Measurements from ENCODE around the gene SLC38A9.

The SLC38A9 gene

GRCh38 chr5:55650386-55650785 lies 61.7 kb downstream of the SLC38A9 start:
- no peak overlapping the region for H2BK12ac ChIP-seq (ENCODE audit: low read length)
- H2AK5ac ChIP-seq (ENCODE audit: low read depth, low read length) = no peak overlapping the region
- H2BK120ac ChIP-seq (ENCODE audit: low read depth, low read length) = no peak overlapping the region
- H3K18ac ChIP-seq (ENCODE audit: low read length) = no peak overlapping the region
- WGBS, 2 donors (ENCODE audit: extremely low coverage in 2 of 2, insufficient read length in 2 of 2, insufficient replicate concordance in 1 of 2) = no CpG with 5 or more reads among the region's 3 CpGs
- no peaks in the 10 kb centered on the region for H3K9me3 ChIP-seq (replicated peaks in 1 of 2; ENCODE audit: control insufficient read depth in 2 of 2, insufficient read depth in 1 of 2, low read depth in 1 of 2, low read length in 2 of 2)
- H3K4me2 ChIP-seq (ENCODE audit: insufficient read depth, low read length, poor library complexity, severe bottlenecking) = no peak overlapping the region
- no peak overlapping the region for H2BK5ac ChIP-seq (ENCODE audit: low read length)
- peaks cover 0 to 14% of the 10 kb centered on the region in 2 donors for H3K36me3 ChIP-seq (replicated peaks in 1 of 2; ENCODE audit: control insufficient read depth in 2 of 2, insufficient read depth in 2 of 2, low read length in 2 of 2)
- no peak overlapping the region for H2BK15ac ChIP-seq (ENCODE audit: low read length)
- H3K4ac ChIP-seq (ENCODE audit: low read length) = no peak overlapping the region
- no peaks in the 10 kb centered on the region for H3K79me1 ChIP-seq (ENCODE audit: low read depth, low read length)
- no peak overlapping the region for H4K8ac ChIP-seq (ENCODE audit: low read depth, low read length)
- no peak overlapping the region for H3K27ac ChIP-seq (replicated peaks; ENCODE audit: low read length)
- H3K4me3 ChIP-seq (ENCODE audit: low read length in 2 of 2) = no peak overlapping the region
- no peak overlapping the region for H4K91ac ChIP-seq (ENCODE audit: low read depth, low read length, poor library complexity)
- no peaks in the 10 kb centered on the region for H3K4me1 ChIP-seq (ENCODE audit: control insufficient read depth in 2 of 2, insufficient read depth in 1 of 2, low read depth in 1 of 2, low read length in 2 of 2)
- no peak overlapping the region for H3K14ac ChIP-seq (ENCODE audit: low read length)
- no peaks in the 10 kb centered on the region for H3K27me3 ChIP-seq (ENCODE audit: control insufficient read depth in 3 of 3, insufficient read depth in 3 of 3, low read depth in 1 of 3, low read length in 3 of 3)
- no peak overlapping the region for H3K23ac ChIP-seq (ENCODE audit: low read depth, low read length, poor library complexity)
- no peak for DNase-seq (ENCODE audit: low spot score)
- no peak overlapping the region for H3K9ac ChIP-seq (ENCODE audit: low read depth, low read length, poor library complexity)
- no peak overlapping the region for H2AFZ ChIP-seq (ENCODE audit: low read length)

GRCh38 chr5:55649963-55650362 lies 62.2 kb downstream of the SLC38A9 start:
- Histone ChIP-seq H3K23ac (ENCODE audit: low read depth, low read length, poor library complexity) (no peak overlapping the region), H2BK15ac (ENCODE audit: low read length) (no peak overlapping the region), H3K9me3 (replicated peaks in 1 of 2; ENCODE audit: control insufficient read depth in 2 of 2, insufficient read depth in 1 of 2, low read depth in 1 of 2, low read length in 2 of 2) (no peaks in the 10 kb centered on the region), H3K27me3 (ENCODE audit: control insufficient read depth in 3 of 3, insufficient read depth in 3 of 3, low read depth in 1 of 3, low read length in 3 of 3) (no peaks in the 10 kb centered on the region), H3K18ac (ENCODE audit: low read length) (no peak overlapping the region), H2BK5ac (ENCODE audit: low read length) (no peak overlapping the region), H3K27ac (replicated peaks; ENCODE audit: low read length) (no peak overlapping the region), H4K91ac (ENCODE audit: low read depth, low read length, poor library complexity) (no peak overlapping the region), H3K14ac (ENCODE audit: low read length) (no peak overlapping the region), H3K4me2 (ENCODE audit: insufficient read depth, low read length, poor library complexity, severe bottlenecking) (no peak overlapping the region), H3K9ac (ENCODE audit: low read depth, low read length, poor library complexity) (no peak overlapping the region), H2BK12ac (ENCODE audit: low read length) (no peak overlapping the region), H2AFZ (ENCODE audit: low read length) (no peak overlapping the region), H4K8ac (ENCODE audit: low read depth, low read length) (no peak overlapping the region), H3K79me1 (ENCODE audit: low read depth, low read length) (no peaks in the 10 kb centered on the region), H3K4ac (ENCODE audit: low read length) (no peak overlapping the region), H3K4me3 (ENCODE audit: low read length in 2 of 2) (no peak overlapping the region), H3K36me3 (replicated peaks in 1 of 2; ENCODE audit: control insufficient read depth in 2 of 2, insufficient read depth in 2 of 2, low read length in 2 of 2) (peaks cover 0 to 18% of the 10 kb centered on the region in 2 donors), H2BK120ac (ENCODE audit: low read depth, low read length) (no peak overlapping the region), H2AK5ac (ENCODE audit: low read depth, low read length) (no peak overlapping the region), H3K4me1 (ENCODE audit: control insufficient read depth in 2 of 2, insufficient read depth in 1 of 2, low read depth in 1 of 2, low read length in 2 of 2) (no peaks in the 10 kb centered on the region)
- no peak for DNase-seq (ENCODE audit: low spot score)

GRCh38 chr5:55645304-55645703 lies 66.8 kb downstream of the SLC38A9 start:
- H3K36me3 ChIP-seq (replicated peaks in 1 of 2; ENCODE audit: control insufficient read depth in 2 of 2, insufficient read depth in 2 of 2, low read length in 2 of 2) = peaks cover 0 to 6% of the 10 kb centered on the region in 2 donors
- H2BK5ac ChIP-seq (ENCODE audit: low read length) = no peak overlapping the region
- H2BK12ac ChIP-seq (ENCODE audit: low read length) = no peak overlapping the region
- no peak overlapping the region for H2AK5ac ChIP-seq (ENCODE audit: low read depth, low read length)
- H2BK120ac ChIP-seq (ENCODE audit: low read depth, low read length) = no peak overlapping the region
- WGBS, 2 donors (ENCODE audit: extremely low coverage in 2 of 2, insufficient read length in 2 of 2, insufficient replicate concordance in 1 of 2) = no CpG with 5 or more reads among the region's 3 CpGs
- H2BK15ac ChIP-seq (ENCODE audit: low read length) = no peak overlapping the region
- no peak overlapping the region for H3K4me2 ChIP-seq (ENCODE audit: insufficient read depth, low read length, poor library complexity, severe bottlenecking)
- no peaks in the 10 kb centered on the region for H3K9me3 ChIP-seq (replicated peaks in 1 of 2; ENCODE audit: control insufficient read depth in 2 of 2, insufficient read depth in 1 of 2, low read depth in 1 of 2, low read length in 2 of 2)
- no peaks in the 10 kb centered on the region for H3K4me1 ChIP-seq (ENCODE audit: control insufficient read depth in 2 of 2, insufficient read depth in 1 of 2, low read depth in 1 of 2, low read length in 2 of 2)
- no peak for DNase-seq (ENCODE audit: low spot score)
- H3K18ac ChIP-seq (ENCODE audit: low read length) = no peak overlapping the region
- H3K27ac ChIP-seq (replicated peaks; ENCODE audit: low read length) = no peak overlapping the region
- H3K9ac ChIP-seq (ENCODE audit: low read depth, low read length, poor library complexity) = no peak overlapping the region
- no peaks in the 10 kb centered on the region for H3K27me3 ChIP-seq (ENCODE audit: control insufficient read depth in 3 of 3, insufficient read depth in 3 of 3, low read depth in 1 of 3, low read length in 3 of 3)
- H4K8ac ChIP-seq (ENCODE audit: low read depth, low read length) = no peak overlapping the region
- no peaks in the 10 kb centered on the region for H3K79me1 ChIP-seq (ENCODE audit: low read depth, low read length)
- H3K23ac ChIP-seq (ENCODE audit: low read depth, low read length, poor library complexity) = no peak overlapping the region
- no peak overlapping the region for H3K14ac ChIP-seq (ENCODE audit: low read length)
- H3K4ac ChIP-seq (ENCODE audit: low read length) = no peak overlapping the region
- H2AFZ ChIP-seq (ENCODE audit: low read length) = no peak overlapping the region
- H4K91ac ChIP-seq (ENCODE audit: low read depth, low read length, poor library complexity) = no peak overlapping the region
- H3K4me3 ChIP-seq (ENCODE audit: low read length in 2 of 2) = no peak overlapping the region

GRCh38 chr5:55638455-55638854 lies 73.7 kb downstream of the SLC38A9 start:
- DNase-seq (ENCODE audit: low spot score) = no peak
- H3K4me1 ChIP-seq (ENCODE audit: control insufficient read depth in 2 of 2, insufficient read depth in 1 of 2, low read depth in 1 of 2, low read length in 2 of 2) = peaks cover 1 to 2% of the 10 kb centered on the region in 2 donors
- H3K9me3 ChIP-seq (replicated peaks in 1 of 2; ENCODE audit: control insufficient read depth in 2 of 2, insufficient read depth in 1 of 2, low read depth in 1 of 2, low read length in 2 of 2) = no peaks in the 10 kb centered on the region
- no peak overlapping the region for H3K9ac ChIP-seq (ENCODE audit: low read depth, low read length, poor library complexity)
- H4K8ac ChIP-seq (ENCODE audit: low read depth, low read length) = no peak overlapping the region
- H3K18ac ChIP-seq (ENCODE audit: low read length) = no peak overlapping the region
- no peak overlapping the region for H3K4me3 ChIP-seq (ENCODE audit: low read length in 2 of 2)
- H3K79me1 ChIP-seq (ENCODE audit: low read depth, low read length) = no peaks in the 10 kb centered on the region
- H2BK120ac ChIP-seq (ENCODE audit: low read depth, low read length) = no peak overlapping the region
- no peak overlapping the region for H3K14ac ChIP-seq (ENCODE audit: low read length)
- H2AK5ac ChIP-seq (ENCODE audit: low read depth, low read length) = no peak overlapping the region
- peaks cover 0 to 1% of the 10 kb centered on the region in 2 donors for H3K36me3 ChIP-seq (replicated peaks in 1 of 2; ENCODE audit: control insufficient read depth in 2 of 2, insufficient read depth in 2 of 2, low read length in 2 of 2)
- no peak overlapping the region for H2BK5ac ChIP-seq (ENCODE audit: low read length)
- H3K23ac ChIP-seq (ENCODE audit: low read depth, low read length, poor library complexity) = no peak overlapping the region
- H3K4ac ChIP-seq (ENCODE audit: low read length) = no peak overlapping the region
- no peak overlapping the region for H3K27ac ChIP-seq (replicated peaks; ENCODE audit: low read length)
- no CpG with 5 or more reads among the region's 4 CpGs for WGBS, 2 donors (ENCODE audit: extremely low coverage in 2 of 2, insufficient read length in 2 of 2, insufficient replicate concordance in 1 of 2)
- no peak overlapping the region for H2BK12ac ChIP-seq (ENCODE audit: low read length)
- H2AFZ ChIP-seq (ENCODE audit: low read length) = no peak overlapping the region
- H2BK15ac ChIP-seq (ENCODE audit: low read length) = no peak overlapping the region
- no peak overlapping the region for H4K91ac ChIP-seq (ENCODE audit: low read depth, low read length, poor library complexity)
- no peaks in the 10 kb centered on the region for H3K27me3 ChIP-seq (ENCODE audit: control insufficient read depth in 3 of 3, insufficient read depth in 3 of 3, low read depth in 1 of 3, low read length in 3 of 3)
- no peak overlapping the region for H3K4me2 ChIP-seq (ENCODE audit: insufficient read depth, low read length, poor library complexity, severe bottlenecking)
